Osteocyte (in vitro differentiated cells): ENCODE results near the gene ANKRD33. TPM values are rescaled to one million over a fixed set of nuclear protein-coding genes. Genes with fewer than 3 reads are reported as not detected.
A peak's percentile ranks its signal among the peaks of the same experiment; 100 is the strongest.

Experiments
- DNase-seq: peaks from one replicate; pipeline ENCODE4 v3.0.0; 2021; ENCODE audit warnings: mixed read lengths; ENCODE audit not compliant: unreplicated experiment; ENCODE audit errors: extremely low spot score
- H3K27ac Mint-ChIP-seq: one replicate; pipeline ENCODE4 v1.8.0; 2021; ENCODE audit warnings: mild to moderate bottlenecking, mixed read lengths; ENCODE audit not compliant: unreplicated experiment
- H3K27me3 Mint-ChIP-seq: one replicate; pipeline ENCODE4 v1.8.0; 2021; ENCODE audit warnings: mixed read lengths; ENCODE audit not compliant: unreplicated experiment
- H3K36me3 Mint-ChIP-seq: one replicate; pipeline ENCODE4 v1.8.0; 2021; ENCODE audit warnings: mixed read lengths; ENCODE audit not compliant: unreplicated experiment
- H3K4me1 Mint-ChIP-seq: one replicate; pipeline ENCODE4 v1.8.0; 2021; ENCODE audit warnings: mixed read lengths; ENCODE audit not compliant: unreplicated experiment
- H3K4me3 Mint-ChIP-seq: one replicate; pipeline ENCODE4 v1.8.0; 2021; ENCODE audit warnings: mild to moderate bottlenecking, moderate library complexity, mixed read lengths; ENCODE audit not compliant: unreplicated experiment
- H3K9me3 Mint-ChIP-seq: one replicate; pipeline ENCODE4 v1.8.0; 2021; ENCODE audit warnings: mixed read lengths; ENCODE audit not compliant: unreplicated experiment
- total RNA-seq: library from RNA; stranded (reverse); gene quantifications from 2 replicates; pipeline ENCODE4 v1.2.1, GENCODE V29; 2021
- TF ChIP-seq, protein P1 (sequence below): fragments of 200-600 bp; sonication (generic); IDR thresholded peaks from 2 replicates; pipeline ENCODE4 v1.5.0; 2021; ENCODE audit warnings: antibody characterized with exemption, mild to moderate bottlenecking, moderate library complexity

Gene ANKRD33
- total RNA-seq, 1 donor from 2014 or later: not detected

DNA sequence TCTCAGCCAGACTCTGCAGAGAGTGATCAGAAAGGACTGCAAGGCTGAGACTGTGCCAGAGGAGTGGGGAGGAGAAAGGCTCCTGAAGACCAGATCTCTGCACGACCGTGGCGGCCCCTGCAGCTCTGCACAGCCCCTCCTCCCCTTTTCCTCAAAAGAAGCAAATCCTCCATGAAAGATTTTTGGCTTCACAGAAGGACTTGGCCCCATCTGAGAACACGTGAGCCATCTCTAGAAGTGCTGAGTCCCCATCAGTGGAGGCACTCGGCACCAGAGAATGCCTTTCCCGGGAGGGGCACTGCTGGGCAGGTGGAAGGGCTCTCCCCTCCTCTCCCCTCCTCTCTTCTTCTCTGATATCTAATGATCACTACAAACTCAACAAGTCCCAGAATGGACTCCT is 46.2 kb upstream of the ANKRD33 start:
- TF ChIP-seq, protein P1, sequence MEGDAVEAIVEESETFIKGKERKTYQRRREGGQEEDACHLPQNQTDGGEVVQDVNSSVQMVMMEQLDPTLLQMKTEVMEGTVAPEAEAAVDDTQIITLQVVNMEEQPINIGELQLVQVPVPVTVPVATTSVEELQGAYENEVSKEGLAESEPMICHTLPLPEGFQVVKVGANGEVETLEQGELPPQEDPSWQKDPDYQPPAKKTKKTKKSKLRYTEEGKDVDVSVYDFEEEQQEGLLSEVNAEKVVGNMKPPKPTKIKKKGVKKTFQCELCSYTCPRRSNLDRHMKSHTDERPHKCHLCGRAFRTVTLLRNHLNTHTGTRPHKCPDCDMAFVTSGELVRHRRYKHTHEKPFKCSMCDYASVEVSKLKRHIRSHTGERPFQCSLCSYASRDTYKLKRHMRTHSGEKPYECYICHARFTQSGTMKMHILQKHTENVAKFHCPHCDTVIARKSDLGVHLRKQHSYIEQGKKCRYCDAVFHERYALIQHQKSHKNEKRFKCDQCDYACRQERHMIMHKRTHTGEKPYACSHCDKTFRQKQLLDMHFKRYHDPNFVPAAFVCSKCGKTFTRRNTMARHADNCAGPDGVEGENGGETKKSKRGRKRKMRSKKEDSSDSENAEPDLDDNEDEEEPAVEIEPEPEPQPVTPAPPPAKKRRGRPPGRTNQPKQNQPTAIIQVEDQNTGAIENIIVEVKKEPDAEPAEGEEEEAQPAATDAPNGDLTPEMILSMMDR: no peak
- H3K36me3 Mint-ChIP-seq: no peaks in the 10 kb centered on the region
- peaks cover 1% of the 10 kb centered on the region for H3K4me1 Mint-ChIP-seq
- H3K27ac Mint-ChIP-seq: no peak overlapping the region
- no peaks in the 10 kb centered on the region for H3K9me3 Mint-ChIP-seq
- H3K4me3 Mint-ChIP-seq: no peak overlapping the region
- no peak for DNase-seq
- peaks cover 82% of the 10 kb centered on the region for H3K27me3 Mint-ChIP-seq

DNA sequence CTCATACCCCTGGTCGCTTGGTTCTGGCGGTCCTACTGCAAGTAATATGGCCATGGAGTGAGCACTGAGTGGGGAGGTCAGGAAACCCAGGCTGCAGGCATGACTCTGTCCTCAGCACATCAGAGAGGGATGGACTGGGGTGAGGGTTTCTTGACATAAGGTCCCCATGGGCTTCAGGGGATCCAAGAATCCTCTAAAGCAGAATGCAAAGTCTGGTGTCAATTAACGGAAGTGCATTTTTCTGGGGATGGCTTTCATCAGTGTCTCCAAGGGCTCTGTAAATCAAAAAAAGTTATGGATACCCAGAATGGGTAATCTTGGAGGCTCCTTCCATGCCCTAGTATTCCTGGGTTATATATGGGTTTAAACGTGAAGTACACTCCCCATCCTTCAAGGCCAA is 43.0 kb upstream of the ANKRD33 start:
- no peak overlapping the region for H3K4me3 Mint-ChIP-seq
- TF ChIP-seq, protein P1: no peak
- H3K27ac Mint-ChIP-seq: no peak overlapping the region
- DNase-seq: no peak
- peaks cover 55% of the 10 kb centered on the region for H3K27me3 Mint-ChIP-seq
- peaks cover 6% of the 10 kb centered on the region for H3K4me1 Mint-ChIP-seq
- no peaks in the 10 kb centered on the region for H3K36me3 Mint-ChIP-seq
- H3K9me3 Mint-ChIP-seq: no peaks in the 10 kb centered on the region

DNA sequence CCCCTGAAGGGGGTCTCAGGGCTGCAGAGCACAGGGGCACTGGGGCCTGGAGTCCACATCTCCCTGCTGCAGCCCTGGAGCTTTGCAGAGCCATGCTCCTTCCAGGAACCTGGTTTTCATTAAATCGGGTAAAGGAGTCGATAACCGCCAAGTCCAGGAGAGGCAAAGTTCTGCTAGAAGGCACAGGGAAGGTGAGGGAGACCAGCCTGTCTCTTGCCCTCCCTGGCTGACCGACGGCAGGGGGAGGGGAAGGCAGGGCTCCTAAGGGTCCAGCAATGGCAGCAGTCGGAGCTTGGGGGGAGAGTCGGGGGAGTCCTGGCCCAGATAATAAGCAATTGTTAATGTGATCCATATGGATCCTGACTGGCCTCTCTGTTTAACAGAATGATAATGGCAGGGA is 42.4 kb upstream of the ANKRD33 start:
- Mint-ChIP-seq H3K4me1 (peaks cover 6% of the 10 kb centered on the region), H3K36me3 (no peaks in the 10 kb centered on the region), H3K27ac (no peak overlapping the region), H3K9me3 (no peaks in the 10 kb centered on the region), H3K27me3 (peaks cover 50% of the 10 kb centered on the region), H3K4me3 (no peak overlapping the region)
- no peak for DNase-seq
- TF ChIP-seq, protein P1: no peak

DNA sequence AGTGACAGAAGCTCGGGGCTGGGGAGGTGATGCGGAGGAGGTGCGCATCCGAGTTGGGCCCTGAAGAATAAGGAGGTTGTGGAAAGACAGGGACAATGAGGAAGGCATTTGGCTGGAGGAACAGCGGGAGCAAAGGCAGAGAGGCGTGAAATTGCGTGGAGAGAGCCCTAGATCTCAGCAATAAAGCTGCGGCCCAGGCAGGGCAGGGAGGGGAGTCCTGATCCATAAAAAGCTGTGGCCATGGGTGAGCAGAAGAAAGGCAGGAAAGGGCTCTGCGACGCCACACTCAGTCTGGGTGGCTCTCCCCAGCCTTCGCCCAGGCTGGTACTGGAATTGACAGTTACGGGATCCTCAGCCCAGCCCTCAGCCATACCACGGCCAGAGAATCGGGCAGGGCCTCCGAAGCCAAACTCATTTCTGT is 41.6 kb upstream of the ANKRD33 start:
- peaks cover 50% of the 10 kb centered on the region for H3K27me3 Mint-ChIP-seq

DNA sequence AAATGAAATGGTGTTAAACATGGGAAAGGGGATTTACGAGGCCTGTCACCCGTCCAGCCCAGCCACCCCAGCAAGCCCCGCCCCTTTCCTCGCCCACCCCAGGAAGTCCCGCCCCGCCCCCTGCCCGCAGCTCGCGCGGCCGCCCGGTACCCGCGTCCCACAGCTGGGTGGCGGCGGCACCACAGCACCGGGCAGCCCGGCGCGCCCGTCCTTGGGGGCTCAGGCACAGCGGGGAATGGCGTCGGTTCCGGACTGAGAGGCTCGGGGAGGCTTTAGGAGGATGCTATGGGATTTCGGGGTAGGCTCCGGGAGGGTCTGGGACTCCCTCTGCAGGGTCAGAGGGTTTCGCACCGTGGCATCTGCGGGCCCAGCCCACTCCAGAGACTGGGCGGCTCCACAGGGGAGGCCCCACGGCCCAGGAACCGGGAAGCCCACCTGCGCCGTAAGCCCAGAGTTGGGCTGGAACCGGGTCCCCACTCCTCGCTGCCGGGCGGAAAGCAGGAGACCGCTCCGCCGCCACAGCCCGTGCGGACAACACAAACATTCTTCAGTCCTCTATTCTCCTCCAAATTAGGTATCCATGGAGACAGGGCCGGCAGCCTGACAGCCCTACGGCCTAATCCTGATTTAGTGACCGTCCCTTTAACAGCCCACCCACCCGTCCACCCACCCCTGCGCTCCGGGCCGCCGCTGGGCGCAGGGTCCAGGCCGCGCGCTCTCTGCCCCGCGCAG is 40.8 kb upstream of the ANKRD33 start:
- TF ChIP-seq, protein P1: no peak
- no peaks in the 10 kb centered on the region for H3K36me3 Mint-ChIP-seq
- peaks cover 43% of the 10 kb centered on the region for H3K27me3 Mint-ChIP-seq
- H3K27ac Mint-ChIP-seq: no peak overlapping the region
- H3K4me1 Mint-ChIP-seq: peaks cover 6% of the 10 kb centered on the region
- H3K4me3 Mint-ChIP-seq: peak overlapping the region; percentile 65
- no peak for DNase-seq
- no peaks in the 10 kb centered on the region for H3K9me3 Mint-ChIP-seq

More for the DNA sequence above, 41.6 kb upstream of the ANKRD33 start:
- TF ChIP-seq, protein P1: no peak
- Mint-ChIP-seq H3K36me3 (no peaks in the 10 kb centered on the region), H3K4me1 (peaks cover 6% of the 10 kb centered on the region), H3K27ac (no peak overlapping the region), H3K9me3 (no peaks in the 10 kb centered on the region), H3K4me3 (peak overlapping the region; percentile 65)
- DNase-seq: no peak
